CD4-positive, alpha-beta T cell treated with Interleukin-17A for 1 hour (primary cell): Measurements from ENCODE around the gene HIBCH.
"Not testable (repeated sequence)": the region's sequence is repeated elsewhere in the genome, so short reads cannot be mapped to it uniquely, and the experiment has no call there.

Source experiments
- DNase-seq: peaks from one replicate; pipeline ENCODE4 v3.0.0-alpha.2; 2020

The HIBCH gene, protein sequence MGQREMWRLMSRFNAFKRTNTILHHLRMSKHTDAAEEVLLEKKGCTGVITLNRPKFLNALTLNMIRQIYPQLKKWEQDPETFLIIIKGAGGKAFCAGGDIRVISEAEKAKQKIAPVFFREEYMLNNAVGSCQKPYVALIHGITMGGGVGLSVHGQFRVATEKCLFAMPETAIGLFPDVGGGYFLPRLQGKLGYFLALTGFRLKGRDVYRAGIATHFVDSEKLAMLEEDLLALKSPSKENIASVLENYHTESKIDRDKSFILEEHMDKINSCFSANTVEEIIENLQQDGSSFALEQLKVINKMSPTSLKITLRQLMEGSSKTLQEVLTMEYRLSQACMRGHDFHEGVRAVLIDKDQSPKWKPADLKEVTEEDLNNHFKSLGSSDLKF

GRCh38 chr2:190319555-190320498, at the start of gene HIBCH:
Gene HIBCH (minus strand): TSS chr2:190319826. CDS start chr2:190319750, 76 bp downstream.
- peak; percentile 85 for DNase-seq

DNA sequence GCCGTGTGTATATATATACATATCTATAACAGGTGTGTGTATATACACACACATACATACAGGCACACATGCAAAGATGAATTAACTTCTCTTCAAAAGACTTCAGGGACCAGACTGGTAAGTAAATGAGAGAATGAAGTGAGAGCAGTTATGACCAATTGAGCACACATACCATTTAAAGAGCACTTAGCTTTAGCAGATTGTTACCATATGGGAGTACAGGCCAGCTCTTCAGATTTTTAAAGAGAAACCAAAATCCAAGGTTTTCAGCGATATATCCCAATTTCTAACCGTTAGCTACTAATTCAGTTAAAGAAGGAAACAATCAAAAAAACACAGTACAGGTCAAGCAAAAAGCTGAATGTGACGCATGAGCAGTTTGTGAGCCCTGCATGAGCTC, 47.5 kb upstream of the HIBCH start:
- no peak for DNase-seq

GRCh38 chr2:190366248-190366753, 46.7 kb upstream of the HIBCH start:
- no peak for DNase-seq

- no peak for DNase-seq
These were observed 46.0 kb upstream of the HIBCH start for GRCh38 chr2:190365499-190366204.

DNA sequence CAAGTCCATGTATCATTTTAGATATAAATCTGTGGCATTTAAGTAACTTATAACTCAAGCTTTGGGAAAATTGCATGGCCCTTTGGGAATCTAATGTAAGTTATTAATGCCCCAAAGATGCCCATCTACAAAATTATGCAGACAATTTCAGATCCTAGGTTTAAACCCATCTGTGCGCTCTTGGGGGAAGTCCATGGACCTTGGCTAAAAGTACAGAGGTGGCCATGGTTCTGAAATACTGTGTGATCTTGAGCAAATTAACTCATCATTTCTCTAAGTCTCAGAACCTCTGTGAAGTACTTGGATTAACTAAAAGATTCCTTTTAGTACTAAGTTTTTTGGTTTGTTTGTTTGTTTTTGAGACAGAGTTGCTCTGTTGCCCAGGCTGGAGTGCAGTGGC, 43.3 kb upstream of the HIBCH start:
- no peak for DNase-seq

DNA sequence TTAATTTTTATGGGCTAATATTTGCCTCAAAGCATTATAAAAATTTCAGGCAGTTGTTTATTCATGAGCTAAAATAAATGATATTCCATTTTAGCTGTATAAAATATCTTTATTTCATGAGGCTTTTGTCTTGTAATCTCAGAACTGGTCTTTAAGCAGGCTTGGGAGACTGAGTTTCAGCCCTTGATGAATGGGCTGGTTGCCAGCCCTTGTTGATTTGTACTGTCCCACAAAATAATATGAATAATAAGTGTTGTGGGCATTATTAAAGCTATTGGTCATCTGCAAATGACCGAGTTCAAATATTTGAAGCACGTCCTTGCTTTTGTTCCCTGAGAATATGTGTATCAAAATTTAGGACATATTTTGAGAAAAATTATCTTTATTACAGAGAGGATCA, 41.9 kb upstream of the HIBCH start:
- no peak for DNase-seq

DNA sequence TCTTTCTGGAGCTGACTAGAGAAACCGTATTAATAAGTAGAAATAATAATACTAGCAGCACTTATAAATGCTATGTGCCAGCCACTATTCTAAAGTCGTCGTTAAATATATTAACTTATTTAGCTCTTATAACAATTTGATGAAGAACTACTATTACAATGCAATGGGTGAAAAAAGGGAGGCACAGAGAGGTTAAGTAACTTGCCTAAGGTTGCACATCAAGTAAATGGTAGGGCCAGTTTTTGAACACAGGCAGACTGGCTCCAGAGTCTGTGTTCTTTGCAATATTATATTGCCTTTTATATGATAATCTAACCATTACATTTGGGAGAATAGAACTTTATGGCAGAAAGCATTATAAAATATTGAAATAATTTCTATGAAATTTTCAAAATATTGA, 41.3 kb upstream of the HIBCH start:
- DNase-seq: no peak

- no peak for DNase-seq
These were observed 40.9 kb upstream of the HIBCH start for GRCh38 chr2:190360561-190360960.

DNA sequence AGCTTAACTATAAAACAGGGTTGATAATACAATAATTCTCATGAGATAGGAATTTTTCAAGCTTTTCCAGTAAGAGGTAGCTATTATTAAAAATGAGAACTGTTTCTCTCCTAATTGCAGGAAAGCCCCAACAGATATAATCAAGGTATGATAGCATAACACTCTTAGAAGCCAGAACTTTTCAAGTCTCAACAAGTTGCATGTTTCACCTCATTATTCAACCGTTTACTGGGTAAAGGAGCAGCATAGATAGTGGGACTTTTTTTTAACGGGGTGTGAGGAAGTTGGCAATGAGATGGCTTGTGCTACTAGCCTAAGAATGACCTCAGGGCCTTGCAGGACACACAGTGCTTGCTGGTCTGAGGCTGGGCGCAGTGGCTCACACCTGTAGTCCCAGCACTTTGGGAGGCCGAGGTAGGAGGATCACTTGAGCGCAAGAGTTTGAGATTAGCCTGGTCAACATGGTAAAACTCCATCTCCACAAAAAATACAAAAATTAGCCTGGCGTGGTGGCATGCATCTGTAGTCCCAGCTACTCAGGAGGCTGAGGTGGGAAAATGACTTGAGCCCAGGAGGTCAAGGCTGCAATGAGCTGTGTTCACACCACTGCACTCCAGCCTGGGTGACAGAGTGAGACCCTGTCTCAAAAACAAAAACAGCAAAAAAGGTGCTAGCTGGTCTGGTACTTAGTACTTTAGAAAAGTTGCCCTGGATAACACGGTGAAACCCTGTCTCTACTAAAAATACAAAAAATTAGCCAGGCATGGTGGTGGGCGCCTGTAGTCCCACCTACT, 39.2 kb upstream of the HIBCH start:
- not testable (repeated sequence) for DNase-seq

- DNase-seq: no peak
These were observed 38.0 kb upstream of the HIBCH start for GRCh38 chr2:190357600-190357999.

- DNase-seq: no peak
These were observed 36.5 kb upstream of the HIBCH start for GRCh38 chr2:190355968-190356644.

DNA sequence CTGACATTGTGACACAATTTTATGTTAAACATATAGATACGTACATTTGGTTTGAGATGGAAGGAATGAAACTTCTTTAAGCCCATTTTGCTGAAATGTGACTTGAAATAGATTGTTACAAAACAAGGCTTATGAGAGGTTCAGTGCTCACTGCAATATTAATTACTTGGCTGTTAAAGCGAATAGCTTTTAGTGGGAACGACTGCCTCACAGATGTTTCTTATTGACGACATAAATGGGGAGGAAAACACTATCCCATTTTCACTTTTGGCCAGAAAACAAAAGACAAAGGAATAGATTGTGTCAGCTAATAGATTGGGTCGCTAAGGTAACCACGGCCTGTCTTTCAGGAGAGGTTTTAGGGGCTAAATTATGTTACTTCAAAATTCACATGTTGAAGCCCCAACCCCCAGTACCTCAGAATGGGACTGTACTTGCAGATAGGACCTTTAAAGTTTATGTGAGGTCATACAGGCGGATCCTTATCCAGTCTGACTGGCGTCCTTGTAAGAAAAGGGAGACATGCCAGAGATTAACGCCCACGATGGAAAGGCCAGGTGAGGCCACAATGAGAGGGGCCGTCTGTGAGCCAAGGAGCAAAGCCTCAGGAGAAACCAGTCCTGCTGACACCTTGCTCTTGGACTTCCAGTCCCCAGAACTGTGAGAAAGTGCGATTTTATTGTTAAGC, 34.5 kb upstream of the HIBCH start:
- no peak for DNase-seq

- no peak for DNase-seq
These were observed 33.9 kb upstream of the HIBCH start for GRCh38 chr2:190353537-190353899.

- no peak for DNase-seq
These were observed 33.3 kb upstream of the HIBCH start for GRCh38 chr2:190352668-190353536.

DNA sequence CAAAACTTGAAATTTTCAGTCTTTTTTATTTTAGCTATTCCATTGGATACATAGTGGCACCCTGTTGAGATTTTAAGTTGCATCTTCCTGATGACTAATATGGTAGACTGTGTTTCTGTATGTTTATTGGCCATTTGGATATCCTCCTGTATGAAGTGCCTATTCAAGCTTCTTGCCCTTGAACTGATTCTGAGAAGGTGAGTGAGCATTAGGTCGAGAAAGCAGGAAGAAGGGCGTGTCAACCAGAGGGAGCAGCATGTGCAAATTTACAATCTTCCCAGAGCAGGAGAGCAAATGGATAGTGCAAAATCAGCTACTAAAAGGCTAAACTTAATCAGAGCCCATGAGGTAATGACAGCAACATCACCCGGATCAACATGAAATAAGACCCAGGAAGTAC, 32.3 kb upstream of the HIBCH start:
- DNase-seq: no peak

DNA sequence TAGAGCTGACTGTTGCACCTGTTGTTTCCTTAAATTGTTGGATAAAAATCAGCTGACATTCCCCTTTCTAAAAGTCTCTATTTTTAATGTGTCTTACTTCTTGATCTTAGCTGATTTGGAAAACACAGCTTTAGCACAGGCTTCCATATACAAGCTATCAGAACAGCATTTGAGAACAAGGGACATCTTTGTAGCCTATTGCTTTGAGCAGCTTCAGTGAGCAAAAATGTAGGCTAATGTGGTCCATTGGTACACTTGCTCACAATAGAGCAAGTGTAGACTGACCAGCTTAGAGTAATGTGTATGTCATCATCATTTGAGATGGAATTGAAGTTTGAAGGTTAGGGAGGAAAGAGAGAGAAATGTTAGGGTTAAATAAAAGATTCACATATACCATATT, 30.7 kb upstream of the HIBCH start:
- DNase-seq: no peak

DNA sequence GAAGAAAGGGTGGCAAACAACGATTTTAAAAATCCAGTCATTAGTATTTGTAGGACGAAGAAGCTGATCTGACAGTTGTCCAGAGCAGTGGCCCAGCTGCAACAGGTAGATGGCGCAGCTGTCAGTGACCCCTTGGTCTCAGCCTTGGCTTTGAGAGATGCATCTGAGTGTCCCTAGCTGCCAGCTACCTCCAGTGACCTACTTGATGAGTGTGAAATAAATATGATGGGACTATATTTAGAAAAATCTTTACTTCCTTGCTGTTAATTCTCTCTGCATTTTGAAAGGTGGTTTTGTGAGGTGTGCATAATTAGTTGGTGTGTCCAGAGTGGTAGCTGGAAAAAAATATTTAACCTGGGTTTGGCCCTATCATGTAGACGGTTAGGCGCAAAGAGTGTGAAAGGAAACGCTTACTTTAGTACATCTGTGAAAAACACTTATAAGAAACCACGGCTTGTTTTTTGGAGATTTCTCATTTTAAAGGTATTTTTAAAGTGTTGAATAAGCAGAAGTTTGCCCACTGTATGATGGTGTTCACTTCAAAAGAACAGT, 24.7 kb upstream of the HIBCH start:
- DNase-seq: peak; percentile 27

DNA sequence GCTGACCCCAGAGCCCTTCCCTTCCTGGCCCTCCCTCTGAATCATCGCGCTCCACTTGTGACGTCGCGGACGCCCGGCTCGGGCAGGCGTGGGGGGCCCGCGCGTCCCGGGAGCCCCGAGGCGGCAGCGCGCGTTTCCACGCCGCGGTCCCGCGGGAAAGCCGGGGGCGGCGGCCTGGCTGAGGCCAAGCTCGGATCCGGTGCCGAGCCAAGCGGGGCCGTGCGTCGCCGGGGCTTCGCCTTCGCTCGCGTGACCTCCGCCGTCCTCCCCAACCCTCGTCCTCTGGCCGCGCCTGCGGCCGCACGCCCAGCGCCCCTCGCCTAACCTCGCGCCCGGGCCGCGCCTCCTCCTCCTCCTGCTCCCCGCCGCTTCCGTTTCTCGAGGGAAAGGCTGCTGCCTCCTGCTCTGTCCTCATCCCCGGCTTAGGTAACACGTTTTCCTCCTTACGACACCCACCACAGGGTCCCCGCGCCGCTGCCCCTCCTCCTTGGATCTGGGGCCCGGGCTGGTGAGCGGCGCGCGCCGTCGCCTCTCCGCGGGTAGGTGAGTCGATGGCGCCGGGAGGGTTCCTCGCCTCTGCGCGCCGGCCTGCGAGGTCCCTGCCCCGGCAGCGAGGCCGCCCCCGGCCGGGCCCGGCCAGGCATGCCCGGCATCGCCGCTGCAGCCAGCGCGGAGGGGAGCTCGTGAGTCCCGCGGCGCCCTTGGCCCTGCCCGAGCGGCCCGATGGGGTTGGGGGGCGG, 24.1 kb upstream of the HIBCH start, which contains the start of gene INPP1:
TSS of gene INPP1 (plus strand) at position 54 of the 740 bp plus-strand sequence. CDS start 16,514 bp downstream, outside the sequence.
- peak; percentile 48 for DNase-seq

GRCh38 chr2:190343089-190343535, 23.5 kb upstream of the HIBCH start:
- DNase-seq: peak; percentile 38
